Fibroblast of pulmonary artery (primary cell): ENCODE data around the gene GAL3ST2.
"Not testable (repeated sequence)": the region's sequence is repeated elsewhere in the genome, so short reads cannot be mapped to it uniquely, and the experiment has no call there.

ENCODE experiments used
- DNase-seq: peaks from one replicate; pipeline ENCODE4 v3.0.0-alpha.2; 2010; ENCODE audit warnings: low read depth
- H3K4me3 ChIP-seq: replicated peaks from 2 replicates; pipeline ENCODE4 v1.5.1; 2011; ENCODE audit warnings: low read depth, mild to moderate bottlenecking, control low read depth, low read length, moderate library complexity
- TF ChIP-seq, protein P1 (sequence below): IDR thresholded peaks from 2 replicates; pipeline ENCODE4 v1.5.1; 2011; ENCODE audit warnings: mild to moderate bottlenecking, control low read depth, low read length, inconsistent platforms; ENCODE audit errors: missing control alignments

GAL3ST2 gene

DNA sequence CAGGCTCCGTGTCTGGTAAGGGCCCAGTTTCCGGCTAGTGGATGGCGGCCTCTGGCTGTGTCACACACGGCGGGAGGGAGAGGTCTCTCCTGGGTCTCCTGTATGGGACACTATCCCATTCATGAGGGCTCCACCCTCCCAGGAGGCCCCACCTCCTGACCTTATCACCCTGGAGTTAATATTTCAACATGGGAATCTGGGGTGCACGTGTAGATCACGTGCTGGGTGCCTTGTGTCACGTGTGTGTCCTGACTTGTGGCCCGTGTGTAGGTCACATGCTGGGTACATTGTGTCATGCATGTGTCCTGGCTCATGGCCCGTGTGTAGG, 42.3 kb downstream of the GAL3ST2 start:
- DNase-seq = no peak
- TF ChIP-seq, protein P1, sequence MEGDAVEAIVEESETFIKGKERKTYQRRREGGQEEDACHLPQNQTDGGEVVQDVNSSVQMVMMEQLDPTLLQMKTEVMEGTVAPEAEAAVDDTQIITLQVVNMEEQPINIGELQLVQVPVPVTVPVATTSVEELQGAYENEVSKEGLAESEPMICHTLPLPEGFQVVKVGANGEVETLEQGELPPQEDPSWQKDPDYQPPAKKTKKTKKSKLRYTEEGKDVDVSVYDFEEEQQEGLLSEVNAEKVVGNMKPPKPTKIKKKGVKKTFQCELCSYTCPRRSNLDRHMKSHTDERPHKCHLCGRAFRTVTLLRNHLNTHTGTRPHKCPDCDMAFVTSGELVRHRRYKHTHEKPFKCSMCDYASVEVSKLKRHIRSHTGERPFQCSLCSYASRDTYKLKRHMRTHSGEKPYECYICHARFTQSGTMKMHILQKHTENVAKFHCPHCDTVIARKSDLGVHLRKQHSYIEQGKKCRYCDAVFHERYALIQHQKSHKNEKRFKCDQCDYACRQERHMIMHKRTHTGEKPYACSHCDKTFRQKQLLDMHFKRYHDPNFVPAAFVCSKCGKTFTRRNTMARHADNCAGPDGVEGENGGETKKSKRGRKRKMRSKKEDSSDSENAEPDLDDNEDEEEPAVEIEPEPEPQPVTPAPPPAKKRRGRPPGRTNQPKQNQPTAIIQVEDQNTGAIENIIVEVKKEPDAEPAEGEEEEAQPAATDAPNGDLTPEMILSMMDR = no peak
- H3K4me3 ChIP-seq = no peak overlapping the region

DNA sequence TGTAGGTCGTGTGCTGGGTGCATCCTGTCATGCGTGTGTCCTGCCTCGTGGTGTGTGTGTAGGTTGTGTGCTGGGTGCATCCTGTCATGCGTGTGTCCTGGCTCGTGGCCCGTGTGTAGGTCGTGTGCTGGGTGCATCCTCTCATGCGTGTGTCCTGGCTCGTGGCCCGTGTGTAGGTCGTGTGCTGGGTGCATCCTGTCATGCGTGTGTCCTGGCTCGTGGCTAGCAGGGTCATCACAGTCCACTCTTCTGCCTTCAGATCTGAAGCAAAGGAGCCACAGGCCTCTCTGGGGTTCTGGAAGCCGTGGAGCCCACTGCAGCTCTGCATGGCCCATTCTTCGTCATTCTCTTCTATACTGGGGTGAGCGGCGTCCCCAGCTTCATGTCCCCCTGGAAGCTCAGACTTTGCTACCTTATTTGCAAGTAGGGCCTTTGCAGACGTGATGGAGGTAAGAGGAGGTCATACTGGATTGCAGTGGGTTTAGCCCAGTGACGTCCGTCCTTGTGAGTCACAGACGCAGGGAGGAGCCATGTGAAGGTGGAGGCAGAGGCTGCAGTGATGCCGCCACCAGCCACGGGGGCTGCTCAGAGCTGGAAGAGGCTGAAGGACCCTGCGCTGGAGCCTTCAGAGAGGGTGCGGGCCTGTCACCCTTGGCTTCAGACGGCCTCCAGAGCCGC, 43.5 kb downstream of the GAL3ST2 start:
- DNase-seq, H3K4me3 ChIP-seq: not testable (repeated sequence)

DNA sequence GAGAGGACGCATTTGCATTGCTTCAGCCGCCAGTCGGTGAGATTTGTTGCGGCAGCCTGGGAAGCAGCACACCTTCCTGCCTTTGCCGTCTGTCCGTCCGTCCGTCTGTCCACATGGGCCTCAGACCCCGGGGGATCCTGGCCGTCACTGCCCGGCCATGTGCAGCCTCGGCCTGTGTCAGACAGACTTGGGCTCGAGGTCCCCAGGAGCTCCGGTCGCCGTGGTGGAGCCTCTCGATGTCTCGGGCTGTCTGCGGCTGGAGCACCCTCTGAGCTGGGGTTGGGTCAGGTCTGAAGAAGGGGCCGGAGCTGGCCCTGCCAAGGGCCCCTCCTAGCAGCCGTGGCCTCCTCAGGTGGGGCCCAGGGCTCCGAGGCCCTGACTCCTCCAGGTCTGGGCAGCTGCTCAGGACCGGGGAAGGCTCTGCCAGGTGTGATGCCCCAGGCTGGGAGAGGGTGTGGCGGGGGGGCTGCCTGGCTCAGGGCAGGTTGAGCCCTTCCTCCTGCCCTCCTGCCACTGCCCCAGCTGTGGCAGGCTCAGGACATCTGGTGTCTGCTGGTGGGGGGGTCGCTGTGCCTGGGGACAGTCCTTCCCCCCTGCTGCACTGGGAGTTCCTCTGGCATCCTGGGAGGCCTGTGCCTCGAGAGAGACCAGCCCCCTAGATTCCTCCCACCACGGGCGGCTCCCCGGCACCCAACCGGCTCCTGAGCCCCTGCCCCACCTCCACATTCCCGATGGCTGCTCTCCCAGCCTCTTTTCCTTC, 44.2 kb downstream of the GAL3ST2 start:
- H3K4me3 ChIP-seq = no peak overlapping the region
- no peak for DNase-seq
- TF ChIP-seq, protein P1 = no peak

DNA sequence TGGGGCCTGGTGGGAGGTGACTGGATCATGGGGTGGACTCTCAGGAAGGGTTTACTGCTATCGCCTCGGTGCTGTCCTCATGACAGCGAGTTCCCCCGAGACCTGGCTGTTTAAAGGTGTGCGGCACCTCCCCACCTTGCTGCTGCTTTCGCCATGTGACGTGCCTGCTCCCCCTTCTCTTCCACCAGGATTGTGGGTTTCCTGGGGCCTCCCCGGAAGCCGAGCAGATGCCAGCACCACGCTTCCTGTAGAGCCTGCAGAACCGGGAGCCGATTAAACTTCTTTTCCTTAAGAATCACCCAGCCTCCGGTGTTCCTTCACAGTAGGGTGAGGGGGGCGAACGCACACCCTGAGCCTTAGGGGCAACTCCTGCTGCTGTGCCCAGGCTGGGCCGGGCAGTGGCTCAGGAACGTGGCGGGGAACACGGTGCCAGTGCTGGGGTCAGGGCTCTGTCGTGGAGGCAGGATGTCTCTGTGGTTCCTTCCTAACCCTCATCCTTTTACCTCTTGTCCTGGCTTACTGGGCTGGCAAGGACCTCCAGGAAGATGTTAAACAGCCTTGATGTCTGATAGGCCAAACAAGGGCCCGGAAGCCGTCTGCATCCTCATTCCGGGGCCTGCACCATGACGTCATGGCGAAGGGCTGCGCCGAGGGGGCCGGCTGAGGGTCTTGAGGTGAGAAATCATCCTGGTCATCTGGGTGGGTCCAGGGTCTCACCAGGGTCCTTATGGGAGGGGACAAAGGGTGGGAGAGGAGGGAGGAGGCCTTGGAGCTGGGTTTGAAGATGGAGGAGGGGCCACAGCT, 45.0 kb downstream of the GAL3ST2 start:
- TF ChIP-seq, protein P1 = no peak
- H3K4me3 ChIP-seq = no peak overlapping the region
- no peak for DNase-seq

DNA sequence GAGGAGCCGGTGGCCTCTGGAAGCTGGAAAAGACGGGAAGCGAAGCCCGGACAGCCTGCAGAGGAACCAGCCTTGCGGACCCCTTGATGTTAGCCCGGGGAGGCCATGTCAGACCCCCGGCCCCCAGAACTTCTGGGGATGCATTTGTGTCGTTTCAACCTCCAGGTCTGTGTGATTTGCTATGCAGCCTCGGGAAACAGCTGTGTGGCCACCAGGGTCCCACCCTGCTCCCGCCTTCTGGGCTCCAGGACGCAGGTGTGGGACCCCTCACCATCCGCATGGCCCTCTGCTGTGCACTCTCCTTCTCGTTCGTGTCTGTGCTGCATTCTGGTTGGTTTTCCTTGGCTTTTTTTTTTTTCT, 45.6 kb downstream of the GAL3ST2 start:
- no peak for DNase-seq
- TF ChIP-seq, protein P1 = no peak
- H3K4me3 ChIP-seq = no peak overlapping the region

DNA sequence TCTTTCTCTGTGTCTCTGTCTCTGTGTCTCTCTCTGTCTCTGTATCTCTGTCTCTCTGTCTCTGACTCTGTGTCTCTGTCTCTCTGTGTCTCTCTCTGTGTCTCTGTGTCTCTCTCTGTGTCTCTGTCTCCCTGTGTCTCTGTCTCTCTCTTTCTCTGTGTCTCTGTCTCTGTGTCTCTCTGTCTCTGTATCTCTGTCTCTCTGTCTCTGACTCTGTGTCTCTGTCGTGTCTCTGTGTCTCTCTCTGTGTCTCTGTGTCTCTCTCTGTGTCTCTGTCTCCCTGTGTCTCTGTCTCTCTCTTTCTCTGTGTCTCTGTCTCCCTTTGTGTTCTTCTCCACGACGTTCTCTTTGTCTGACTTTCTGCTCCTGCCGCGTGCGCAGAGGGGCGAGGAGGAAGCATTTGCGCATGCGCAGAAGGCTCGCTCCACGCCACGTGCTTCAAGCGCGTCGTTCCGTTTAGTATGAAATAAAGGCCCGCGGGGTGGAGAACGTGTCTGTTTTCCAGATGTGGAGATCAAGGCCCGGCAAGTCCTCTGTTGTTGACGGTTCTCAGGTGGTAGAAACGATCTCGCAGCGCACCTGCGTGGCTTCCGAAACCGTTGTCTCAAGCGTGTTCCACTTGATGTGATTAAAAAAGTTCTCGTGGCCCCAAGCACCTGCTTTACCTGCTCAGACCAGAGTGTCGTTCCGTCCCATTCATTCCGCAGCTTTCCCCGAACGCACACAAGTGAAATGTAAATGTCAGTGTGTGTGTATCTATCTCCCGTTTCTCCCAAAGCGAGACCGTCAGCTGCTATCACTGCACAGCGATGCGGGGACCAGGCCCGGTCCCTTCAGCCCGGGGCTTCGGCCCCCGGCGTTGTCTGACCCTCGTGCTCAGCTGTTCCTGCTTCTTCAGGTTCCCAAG, 47.2 kb downstream of the GAL3ST2 start:
- not testable (repeated sequence) for H3K4me3 ChIP-seq, DNase-seq

DNA sequence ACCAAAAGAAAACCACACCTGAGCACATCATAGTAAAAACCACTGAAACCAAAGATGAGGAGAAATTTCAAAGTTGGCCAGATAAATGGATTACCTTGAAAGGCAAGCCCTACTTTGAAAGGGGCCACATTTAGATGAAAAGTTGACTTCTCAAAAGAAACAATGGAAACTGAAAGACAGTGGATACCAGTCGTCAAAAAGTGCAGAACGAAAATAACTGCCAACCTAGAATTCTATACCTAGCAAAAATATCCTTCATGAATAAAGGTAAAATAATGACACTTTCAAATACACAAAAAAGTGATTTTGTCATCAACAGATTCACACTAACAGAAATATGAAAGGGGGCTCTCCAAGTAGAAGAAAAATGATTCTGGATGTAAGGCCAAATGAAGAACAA, 50.8 kb downstream of the GAL3ST2 start:
- no peak overlapping the region for H3K4me3 ChIP-seq
- TF ChIP-seq, protein P1 = no peak
- DNase-seq = no peak
